Keratinocyte (primary cell): ENCODE results near the gene ITGA3. TPM values are rescaled to one million over a fixed set of nuclear protein-coding genes. Genes with fewer than 3 reads are reported as not detected.

Experiments
- DNase-seq: peaks from one replicate; pipeline ENCODE4 v3.0.0-alpha.2; 2011; ENCODE audit warnings: low read depth, missing footprints, low spot score
- FAIRE-seq: peaks from 2 replicates; lab custom pipeline; 2011; peaks lifted over from hg19 to GRCh38; lab: Jason Lieb, UNC
- H2AFZ ChIP-seq: 2 replicates; pipeline ENCODE4 v1.6.0; 2012; ENCODE audit warnings: low read length, control low read depth, inconsistent platforms; ENCODE audit not compliant: control insufficient read depth
- H3K27ac ChIP-seq: 2 replicates; pipeline ENCODE4 v1.5.1; 2011; ENCODE audit warnings: low read length; ENCODE audit not compliant: control insufficient read depth, insufficient read depth
- H3K27me3 ChIP-seq: 3 replicates; pipeline ENCODE4 v1.6.0; 2011; ENCODE audit warnings: low read length; ENCODE audit not compliant: control insufficient read depth, insufficient read depth; ENCODE audit errors: extremely low read depth
- H3K36me3 ChIP-seq, 2 experiments: 2 replicates in 1 of 2; 3 replicates in 1 of 2; pipeline ENCODE4 v1.5.1; 2011; ENCODE audit warnings: low read length in 2 of 2, mild to moderate bottlenecking in 1 of 2; ENCODE audit not compliant: control insufficient read depth in 2 of 2, insufficient read depth in 2 of 2; ENCODE audit errors: extremely low read depth in 1 of 2
- H3K4me1 ChIP-seq: 3 replicates; pipeline ENCODE4 v1.5.1; 2011; ENCODE audit warnings: low read length; ENCODE audit not compliant: control insufficient read depth, insufficient read depth; ENCODE audit errors: extremely low read depth
- H3K4me2 ChIP-seq: 3 replicates; pipeline ENCODE4 v1.6.0; 2011; ENCODE audit warnings: low read depth, low read length; ENCODE audit not compliant: control insufficient read depth, insufficient read depth; ENCODE audit errors: extremely low read depth
- H3K4me3 ChIP-seq, 3 experiments: fragments of 200-600 bp in 1 of 3; sonication (generic) in 1 of 3; 2 replicates in 2 of 3; 3 replicates in 1 of 3; pipeline ENCODE4 v1.5.1; 2011 to 2016; ENCODE audit warnings: low read length in 3 of 3, mild to moderate bottlenecking in 3 of 3, control low read depth in 2 of 3, inconsistent platforms in 1 of 3, low read depth in 1 of 3, mixed read lengths in 1 of 3, mixed run types in 1 of 3, moderate library complexity in 1 of 3; ENCODE audit not compliant: control insufficient read depth in 2 of 3, insufficient read depth in 2 of 3; ENCODE audit errors: extremely low read depth in 1 of 3
- H3K79me2 ChIP-seq: 2 replicates; pipeline ENCODE4 v1.6.0; 2012; ENCODE audit warnings: low read length; ENCODE audit not compliant: control insufficient read depth, insufficient read depth
- H3K9ac ChIP-seq: 3 replicates; pipeline ENCODE4 v1.6.0; 2011; ENCODE audit warnings: low read length; ENCODE audit not compliant: control insufficient read depth, insufficient read depth; ENCODE audit errors: extremely low read depth
- H3K9me1 ChIP-seq: 3 replicates; pipeline ENCODE4 v1.6.0; 2011; ENCODE audit warnings: low read length; ENCODE audit not compliant: control insufficient read depth, insufficient read depth; ENCODE audit errors: extremely low read depth
- H3K9me3 ChIP-seq: 2 replicates; pipeline ENCODE4 v1.5.1; 2012; ENCODE audit warnings: low read depth, low read length; ENCODE audit not compliant: control insufficient read depth
- H4K20me1 ChIP-seq: 3 replicates; pipeline ENCODE4 v1.6.0; 2011; ENCODE audit warnings: low read length; ENCODE audit not compliant: control insufficient read depth, insufficient read depth; ENCODE audit errors: extremely low read depth
- CTCF ChIP-seq, 3 experiments: IDR thresholded peaks in 1 of 3; conservative IDR thresholded peaks in 1 of 3; optimal IDR thresholded peaks in 1 of 3; 2 replicates in 2 of 3; 3 replicates in 1 of 3; pipeline versions ENCODE3 to v1.5.1; 2011; ENCODE audit warnings: low read length in 3 of 3, mild to moderate bottlenecking in 3 of 3, moderate library complexity in 2 of 3, control low read depth in 1 of 3, inconsistent platforms in 1 of 3; ENCODE audit not compliant: insufficient read depth in 2 of 3; ENCODE audit errors: extremely low read depth in 1 of 3
- EZH2 ChIP-seq: IDR thresholded peaks from one replicate; pipeline ENCODE4 v1.6.1; 2012; ENCODE audit warnings: inconsistent platforms, mild to moderate bottlenecking, low read length, moderate library complexity
- dilution Hi-C: fragments of 300-500 bp; cut with MboI; formaldehyde crosslinking; loops from one replicate; pipeline ENCODE4 v1.7.0; 2020; ENCODE audit warnings: low sequenced_read_pairs; ENCODE audit not compliant: extremely low pct_ligation_motif_present
- polyA plus RNA-seq, 5 experiments: library from polyadenylated mRNA; depleted of rRNA in 3 of 5; stranded (reverse) in 3 of 5; stranded (forward) in 1 of 5; unstranded in 1 of 5; fragments of >200 nt; gene quantifications; 1 replicate in 1 of 5; 2 replicates in 3 of 5; 3 replicates in 1 of 5; pipeline versions ENCODE4 v1.2.1 to v1.2.3, GENCODE V29; 2011 to 2012; ENCODE audit warnings: missing spikeins in 2 of 5, low read depth in 1 of 5, low replicate concordance in 1 of 5

The ITGA3 gene
- polyA plus RNA-seq, 1 donor (not counting 4 experiments of a cell fraction or from before 2014, with no cell fraction given), result 427 TPM

GRCh38 chr17:50046179-50046578 is 9.7 kb upstream of the ITGA3 start:
- no peak overlapping the region for H3K4me2 ChIP-seq
- H3K36me3 ChIP-seq, result no peaks in the 10 kb centered on the region
- H3K27me3 ChIP-seq, result no peaks in the 10 kb centered on the region
- no peaks in the 10 kb centered on the region for H3K79me2 ChIP-seq
- H3K4me3 ChIP-seq, result no peak overlapping the region
- H3K9me3 ChIP-seq, result no peaks in the 10 kb centered on the region
- H3K27ac ChIP-seq, result peak overlapping the region; percentile 86
- DNase-seq, result no peak
- no peak for FAIRE-seq
- H3K4me1 ChIP-seq, result peaks cover 66% of the 10 kb centered on the region
- TF ChIP-seq EZH2, result no peak
- no peak for TF ChIP-seq CTCF (optimal IDR thresholded peaks at IDR 0.05 in 1 of 3, IDR thresholded peaks at IDR 0.05 in 1 of 3, conservative IDR thresholded peaks at IDR 0.05 in 1 of 3; ENCODE audit: extremely low read depth in 1 of 3, insufficient read depth in 2 of 3, low read length in 3 of 3)
- peaks cover 2% of the 10 kb centered on the region for H3K9me1 ChIP-seq
- H3K9ac ChIP-seq, result peak overlapping the region; percentile 62
- no peak overlapping the region for H2AFZ ChIP-seq
- dilution Hi-C loops, result no loop called here
- no peaks in the 10 kb centered on the region for H4K20me1 ChIP-seq

GRCh38 chr17:50046667-50047066 is 9.2 kb upstream of the ITGA3 start:
- H3K9me1 ChIP-seq, result peaks cover 2% of the 10 kb centered on the region
- H3K79me2 ChIP-seq, result no peaks in the 10 kb centered on the region
- H3K4me3 ChIP-seq, result no peak overlapping the region
- H3K27ac ChIP-seq, result peak overlapping the region; percentile 86
- FAIRE-seq, result no peak
- no peaks in the 10 kb centered on the region for H3K36me3 ChIP-seq
- no peaks in the 10 kb centered on the region for H3K9me3 ChIP-seq
- TF ChIP-seq EZH2, result no peak
- TF ChIP-seq CTCF (optimal IDR thresholded peaks at IDR 0.05 in 1 of 3, IDR thresholded peaks at IDR 0.05 in 1 of 3, conservative IDR thresholded peaks at IDR 0.05 in 1 of 3; ENCODE audit: extremely low read depth in 1 of 3, insufficient read depth in 2 of 3, low read length in 3 of 3), result no peak
- peak overlapping the region; percentile 62 for H3K9ac ChIP-seq
- dilution Hi-C loops, result no loop called here
- no peak overlapping the region for H2AFZ ChIP-seq
- peaks cover 71% of the 10 kb centered on the region for H3K4me1 ChIP-seq
- peak overlapping the region; percentile 37 for H3K4me2 ChIP-seq
- no peaks in the 10 kb centered on the region for H4K20me1 ChIP-seq
- DNase-seq, result no peak
- no peaks in the 10 kb centered on the region for H3K27me3 ChIP-seq
